GM12878 (cell line): ENCODE measurements around the gene TMA16. TPM values are rescaled to one million over a fixed set of nuclear protein-coding genes. Genes with fewer than 3 reads are reported as not detected.

Experiments used
- ASH2L ChIP-seq: fragments of 300-600, 200-600 bp; sonication (generic); IDR thresholded peaks from 2 replicates; pipeline ENCODE4 v1.6.1; 2017; ENCODE audit warnings: low read depth, mild to moderate bottlenecking, borderline replicate concordance
- HCFC1 ChIP-seq: fragments of 150-350 bp; IDR thresholded peaks from 2 replicates; pipeline ENCODE4 v1.6.1; 2014; ENCODE audit warnings: low read length
- JUNB ChIP-seq: IDR thresholded peaks from 2 replicates; pipeline ENCODE4 v1.6.1; 2016; ENCODE audit warnings: antibody characterized with exemption, mild to moderate bottlenecking
- JUND ChIP-seq: IDR thresholded peaks from 2 replicates; pipeline ENCODE4 v1.6.1; 2012; ENCODE audit warnings: low read depth, mild to moderate bottlenecking, low read length, improper control_type of control experiment, moderate library complexity
- KDM1A ChIP-seq: fragments of 200-600 bp; sonication (generic); IDR thresholded peaks from 2 replicates; pipeline ENCODE4 v1.6.1; 2016; ENCODE audit warnings: borderline replicate concordance
- NFYB ChIP-seq: IDR thresholded peaks from 2 replicates; pipeline ENCODE4 v1.6.1; 2011; ENCODE audit warnings: low read depth, mild to moderate bottlenecking, low read length, improper control_type of control experiment, moderate library complexity; ENCODE audit not compliant: insufficient read depth
- RUNX3 ChIP-seq: IDR thresholded peaks from 2 replicates; pipeline ENCODE4 v1.6.1; 2012; ENCODE audit warnings: low read length, inconsistent platforms
- ZNF622 ChIP-seq: fragments of 450-650 bp; IDR thresholded peaks from 2 replicates; pipeline ENCODE4 v1.6.1; 2017; ENCODE audit warnings: mild to moderate bottlenecking, inconsistent platforms
- polyA plus RNA-seq, 11 experiments: library from polyadenylated mRNA; depleted of rRNA in 4 of 11; unstranded in 6 of 11; stranded (reverse) in 5 of 11; fragments of >200 nt; fragmentation: Nextera tagmentation in 4 of 11; fragmentation: Illumina TruSeq in 1 of 11; extraction: Ambion mirVana in 4 of 11; extraction: Trizol in 1 of 11; gene quantifications; 1 replicate in 1 of 11; 2 replicates in 10 of 11; pipeline versions ENCODE4 v1.2.1 to v1.2.3, GENCODE V29; 2011 to 2016; ENCODE audit warnings: inconsistent platforms in 2 of 11, missing spikeins in 2 of 11, low read depth in 1 of 11
- total RNA-seq, 4 experiments: library from RNA; depleted of rRNA in 3 of 4; stranded (reverse); fragments of >200 nt in 3 of 4; fragmentation: Illumina TruSeq in 1 of 4; extraction: Trizol in 1 of 4; gene quantifications; 2 replicates each; pipeline versions ENCODE4 v1.2.1 to v1.2.3, GENCODE V29; 2013 to 2021
- TF ChIP-seq, protein P1 (sequence below): IDR thresholded peaks from 2 replicates; pipeline ENCODE4 v1.6.1; 2012; ENCODE audit warnings: improper control_type of control experiment, low read depth, low read length; ENCODE audit not compliant: insufficient replicate concordance
- TF ChIP-seq, protein P2 (sequence below): fragments of 450-650 bp; IDR thresholded peaks from 2 replicates; pipeline ENCODE4 v1.6.1; 2018; ENCODE audit warnings: borderline replicate concordance, mild to moderate bottlenecking; ENCODE audit not compliant: partially characterized antibody
- TF ChIP-seq, protein P3 (sequence below): fragments of 450-650 bp; IDR thresholded peaks from 2 replicates; pipeline ENCODE4 v1.6.1; 2017; ENCODE audit warnings: mild to moderate bottlenecking, low read depth, inconsistent platforms; ENCODE audit not compliant: poor library complexity, severe bottlenecking

Gene TMA16
- total and polyA plus RNA-seq, 10 of the 15 experiments (the other 5 are each of a cell fraction or from before 2014, with no cell fraction given), result 37.9 to 91.0 (median 55.8) TPM

DNA sequence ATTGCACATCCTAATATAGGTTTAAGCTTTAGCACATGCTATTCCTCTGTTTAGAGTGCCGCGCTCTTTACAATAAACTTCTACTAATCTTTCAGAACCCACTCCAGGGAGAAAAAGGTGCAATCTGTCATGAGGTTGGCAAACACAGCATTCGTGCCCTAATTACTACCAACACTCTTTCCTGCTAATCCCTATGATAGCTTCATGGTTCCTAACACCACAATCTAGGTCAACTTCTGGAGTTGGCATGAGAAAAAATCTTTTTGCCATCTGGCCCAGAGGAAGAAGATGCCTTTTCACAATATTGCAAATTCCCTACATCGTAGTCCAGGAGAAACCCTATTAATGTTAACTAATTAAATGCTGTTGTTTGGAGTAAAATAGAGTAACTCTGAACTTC is 39.6 kb downstream of the TMA16 start (continued):
- TF ChIP-seq, protein P1, sequence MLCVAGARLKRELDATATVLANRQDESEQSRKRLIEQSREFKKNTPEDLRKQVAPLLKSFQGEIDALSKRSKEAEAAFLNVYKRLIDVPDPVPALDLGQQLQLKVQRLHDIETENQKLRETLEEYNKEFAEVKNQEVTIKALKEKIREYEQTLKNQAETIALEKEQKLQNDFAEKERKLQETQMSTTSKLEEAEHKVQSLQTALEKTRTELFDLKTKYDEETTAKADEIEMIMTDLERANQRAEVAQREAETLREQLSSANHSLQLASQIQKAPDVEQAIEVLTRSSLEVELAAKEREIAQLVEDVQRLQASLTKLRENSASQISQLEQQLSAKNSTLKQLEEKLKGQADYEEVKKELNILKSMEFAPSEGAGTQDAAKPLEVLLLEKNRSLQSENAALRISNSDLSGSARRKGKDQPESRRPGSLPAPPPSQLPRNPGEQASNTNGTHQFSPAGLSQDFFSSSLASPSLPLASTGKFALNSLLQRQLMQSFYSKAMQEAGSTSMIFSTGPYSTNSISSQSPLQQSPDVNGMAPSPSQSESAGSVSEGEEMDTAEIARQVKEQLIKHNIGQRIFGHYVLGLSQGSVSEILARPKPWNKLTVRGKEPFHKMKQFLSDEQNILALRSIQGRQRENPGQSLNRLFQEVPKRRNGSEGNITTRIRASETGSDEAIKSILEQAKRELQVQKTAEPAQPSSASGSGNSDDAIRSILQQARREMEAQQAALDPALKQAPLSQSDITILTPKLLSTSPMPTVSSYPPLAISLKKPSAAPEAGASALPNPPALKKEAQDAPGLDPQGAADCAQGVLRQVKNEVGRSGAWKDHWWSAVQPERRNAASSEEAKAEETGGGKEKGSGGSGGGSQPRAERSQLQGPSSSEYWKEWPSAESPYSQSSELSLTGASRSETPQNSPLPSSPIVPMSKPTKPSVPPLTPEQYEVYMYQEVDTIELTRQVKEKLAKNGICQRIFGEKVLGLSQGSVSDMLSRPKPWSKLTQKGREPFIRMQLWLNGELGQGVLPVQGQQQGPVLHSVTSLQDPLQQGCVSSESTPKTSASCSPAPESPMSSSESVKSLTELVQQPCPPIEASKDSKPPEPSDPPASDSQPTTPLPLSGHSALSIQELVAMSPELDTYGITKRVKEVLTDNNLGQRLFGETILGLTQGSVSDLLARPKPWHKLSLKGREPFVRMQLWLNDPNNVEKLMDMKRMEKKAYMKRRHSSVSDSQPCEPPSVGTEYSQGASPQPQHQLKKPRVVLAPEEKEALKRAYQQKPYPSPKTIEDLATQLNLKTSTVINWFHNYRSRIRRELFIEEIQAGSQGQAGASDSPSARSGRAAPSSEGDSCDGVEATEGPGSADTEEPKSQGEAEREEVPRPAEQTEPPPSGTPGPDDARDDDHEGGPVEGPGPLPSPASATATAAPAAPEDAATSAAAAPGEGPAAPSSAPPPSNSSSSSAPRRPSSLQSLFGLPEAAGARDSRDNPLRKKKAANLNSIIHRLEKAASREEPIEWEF, result no peak
- TF ChIP-seq, protein P2, sequence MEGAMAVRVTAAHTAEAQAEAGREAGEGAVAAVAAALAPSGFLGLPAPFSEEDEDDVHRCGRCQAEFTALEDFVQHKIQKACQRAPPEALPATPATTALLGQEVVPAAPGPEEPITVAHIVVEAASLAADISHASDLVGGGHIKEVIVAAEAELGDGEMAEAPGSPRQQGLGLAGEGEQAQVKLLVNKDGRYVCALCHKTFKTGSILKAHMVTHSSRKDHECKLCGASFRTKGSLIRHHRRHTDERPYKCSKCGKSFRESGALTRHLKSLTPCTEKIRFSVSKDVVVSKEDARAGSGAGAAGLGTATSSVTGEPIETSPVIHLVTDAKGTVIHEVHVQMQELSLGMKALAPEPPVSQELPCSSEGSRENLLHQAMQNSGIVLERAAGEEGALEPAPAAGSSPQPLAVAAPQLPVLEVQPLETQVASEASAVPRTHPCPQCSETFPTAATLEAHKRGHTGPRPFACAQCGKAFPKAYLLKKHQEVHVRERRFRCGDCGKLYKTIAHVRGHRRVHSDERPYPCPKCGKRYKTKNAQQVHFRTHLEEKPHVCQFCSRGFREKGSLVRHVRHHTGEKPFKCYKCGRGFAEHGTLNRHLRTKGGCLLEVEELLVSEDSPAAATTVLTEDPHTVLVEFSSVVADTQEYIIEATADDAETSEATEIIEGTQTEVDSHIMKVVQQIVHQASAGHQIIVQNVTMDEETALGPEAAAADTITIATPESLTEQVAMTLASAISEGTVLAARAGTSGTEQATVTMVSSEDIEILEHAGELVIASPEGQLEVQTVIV, result no peak
- TF ChIP-seq JUND (no peak), NFYB (no peak), ZNF622 (no peak), HCFC1 (no peak), JUNB (no peak), ASH2L (no peak), RUNX3 (no peak), KDM1A (no peak)
- TF ChIP-seq, protein P3, sequence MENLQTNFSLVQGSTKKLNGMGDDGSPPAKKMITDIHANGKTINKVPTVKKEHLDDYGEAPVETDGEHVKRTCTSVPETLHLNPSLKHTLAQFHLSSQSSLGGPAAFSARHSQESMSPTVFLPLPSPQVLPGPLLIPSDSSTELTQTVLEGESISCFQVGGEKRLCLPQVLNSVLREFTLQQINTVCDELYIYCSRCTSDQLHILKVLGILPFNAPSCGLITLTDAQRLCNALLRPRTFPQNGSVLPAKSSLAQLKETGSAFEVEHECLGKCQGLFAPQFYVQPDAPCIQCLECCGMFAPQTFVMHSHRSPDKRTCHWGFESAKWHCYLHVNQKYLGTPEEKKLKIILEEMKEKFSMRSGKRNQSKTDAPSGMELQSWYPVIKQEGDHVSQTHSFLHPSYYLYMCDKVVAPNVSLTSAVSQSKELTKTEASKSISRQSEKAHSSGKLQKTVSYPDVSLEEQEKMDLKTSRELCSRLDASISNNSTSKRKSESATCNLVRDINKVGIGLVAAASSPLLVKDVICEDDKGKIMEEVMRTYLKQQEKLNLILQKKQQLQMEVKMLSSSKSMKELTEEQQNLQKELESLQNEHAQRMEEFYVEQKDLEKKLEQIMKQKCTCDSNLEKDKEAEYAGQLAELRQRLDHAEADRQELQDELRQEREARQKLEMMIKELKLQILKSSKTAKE, result no peak
